Measurements from ENCODE around the gene PRR20G.

Gene PRR20G

GRCh38 chr3:127265581-127265981, 22.3 kb downstream of the PRR20G start:
- TF ChIP-seq CTCF (IDR thresholded peaks at IDR 0.05; ENCODE audit: poor library complexity, severe bottlenecking): no peak

GRCh38 chr3:127264794-127265514, 22.9 kb downstream of the PRR20G start:
- H3K4me3 ChIP-seq (ENCODE audit: severe bottlenecking): no peak overlapping the region
- H3K9me3 ChIP-seq (ENCODE audit: severe bottlenecking): no peaks in the 10 kb centered on the region
- no peak overlapping the region for H3K27ac ChIP-seq (ENCODE audit: poor library complexity, severe bottlenecking)
- ATAC-seq (ENCODE audit: low read depth) (no peak), DNase-seq (ENCODE audit: low spot score) (no peak)
- H3K27me3 ChIP-seq (ENCODE audit: insufficient read depth, poor library complexity, severe bottlenecking): no peaks in the 10 kb centered on the region
- H3K4me1 ChIP-seq (ENCODE audit: insufficient read depth, poor library complexity, severe bottlenecking): peaks cover 2% of the 10 kb centered on the region
- no peak for TF ChIP-seq CTCF (IDR thresholded peaks at IDR 0.05; ENCODE audit: poor library complexity, severe bottlenecking)
- no peaks in the 10 kb centered on the region for H3K36me3 ChIP-seq (ENCODE audit: low read depth)

More at GRCh38 chr3:127265581-127265981, 22.3 kb downstream of the PRR20G start:
- ATAC-seq (ENCODE audit: low read depth): no peak
- Histone ChIP-seq H3K36me3 (ENCODE audit: low read depth) (no peaks in the 10 kb centered on the region), H3K27me3 (ENCODE audit: insufficient read depth, poor library complexity, severe bottlenecking) (no peaks in the 10 kb centered on the region), H3K4me3 (ENCODE audit: severe bottlenecking) (no peak overlapping the region), H3K27ac (ENCODE audit: poor library complexity, severe bottlenecking) (no peak overlapping the region), H3K9me3 (ENCODE audit: severe bottlenecking) (no peaks in the 10 kb centered on the region), H3K4me1 (ENCODE audit: insufficient read depth, poor library complexity, severe bottlenecking) (peaks cover 2% of the 10 kb centered on the region)
- DNase-seq (ENCODE audit: low spot score): no peak

GRCh38 chr3:127264292-127264691, 23.6 kb downstream of the PRR20G start:
- Histone ChIP-seq H3K27me3 (ENCODE audit: insufficient read depth, poor library complexity, severe bottlenecking) (no peaks in the 10 kb centered on the region), H3K4me3 (ENCODE audit: severe bottlenecking) (no peak overlapping the region), H3K36me3 (ENCODE audit: low read depth) (no peaks in the 10 kb centered on the region), H3K27ac (ENCODE audit: poor library complexity, severe bottlenecking) (no peak overlapping the region), H3K9me3 (ENCODE audit: severe bottlenecking) (no peaks in the 10 kb centered on the region), H3K4me1 (ENCODE audit: insufficient read depth, poor library complexity, severe bottlenecking) (peaks cover 2% of the 10 kb centered on the region)
- DNase-seq (ENCODE audit: low spot score) (no peak), ATAC-seq (ENCODE audit: low read depth) (peak; percentile 96)
- no peak for TF ChIP-seq CTCF (IDR thresholded peaks at IDR 0.05; ENCODE audit: poor library complexity, severe bottlenecking)

GRCh38 chr3:127263586-127264231, 24.1 kb downstream of the PRR20G start:
- Histone ChIP-seq H3K4me3 (ENCODE audit: severe bottlenecking) (no peak overlapping the region), H3K27me3 (ENCODE audit: insufficient read depth, poor library complexity, severe bottlenecking) (no peaks in the 10 kb centered on the region), H3K4me1 (ENCODE audit: insufficient read depth, poor library complexity, severe bottlenecking) (peaks cover 2% of the 10 kb centered on the region), H3K36me3 (ENCODE audit: low read depth) (no peaks in the 10 kb centered on the region), H3K27ac (ENCODE audit: poor library complexity, severe bottlenecking) (no peak overlapping the region), H3K9me3 (ENCODE audit: severe bottlenecking) (no peaks in the 10 kb centered on the region)
- DNase-seq (ENCODE audit: low spot score) (no peak), ATAC-seq (ENCODE audit: low read depth) (no peak)
- TF ChIP-seq CTCF (IDR thresholded peaks at IDR 0.05; ENCODE audit: poor library complexity, severe bottlenecking): no peak

- DNase-seq (ENCODE audit: low spot score) (no peak), ATAC-seq (ENCODE audit: low read depth) (no peak)
- Histone ChIP-seq H3K27me3 (ENCODE audit: insufficient read depth, poor library complexity, severe bottlenecking) (no peaks in the 10 kb centered on the region), H3K27ac (ENCODE audit: poor library complexity, severe bottlenecking) (no peak overlapping the region), H3K4me1 (ENCODE audit: insufficient read depth, poor library complexity, severe bottlenecking) (peaks cover 2% of the 10 kb centered on the region), H3K9me3 (ENCODE audit: severe bottlenecking) (no peaks in the 10 kb centered on the region), H3K4me3 (ENCODE audit: severe bottlenecking) (no peak overlapping the region), H3K36me3 (ENCODE audit: low read depth) (no peaks in the 10 kb centered on the region)
- TF ChIP-seq CTCF (IDR thresholded peaks at IDR 0.05; ENCODE audit: poor library complexity, severe bottlenecking): no peak
Measured at GRCh38 chr3:127263037-127263436, 24.8 kb downstream of the PRR20G start.

Data from RWPE2 (cell line).